Ectodermal cell (in vitro differentiated cells): Measurements from ENCODE around the gene WDR33.
"Not testable (repeated sequence)": the region's sequence is repeated elsewhere in the genome, so short reads cannot be mapped to it uniquely, and the experiment has no call there.

Experiments used
- H3K27ac ChIP-seq: 2 replicates; pipeline ENCODE4 v1.7.0; 2013; ENCODE audit warnings: mild to moderate bottlenecking, low read depth, low read length; ENCODE audit not compliant: insufficient read depth, poor library complexity, severe bottlenecking
- H3K27me3 ChIP-seq: 2 replicates; pipeline ENCODE4 v1.7.0; 2013; ENCODE audit warnings: mild to moderate bottlenecking, low read length; ENCODE audit not compliant: insufficient read depth, control insufficient read depth, poor library complexity, severe bottlenecking
- H3K36me3 ChIP-seq: one replicate; pipeline ENCODE4 v1.7.0; 2013; ENCODE audit warnings: low read length; ENCODE audit not compliant: control insufficient read depth, insufficient read depth
- H3K4me1 ChIP-seq: one replicate; pipeline ENCODE4 v1.7.0; 2013; ENCODE audit warnings: low read length; ENCODE audit not compliant: control insufficient read depth, insufficient read depth
- H3K4me3 ChIP-seq: 2 replicates; pipeline ENCODE4 v1.7.0; 2013; ENCODE audit warnings: low read depth, low read length, control low read depth; ENCODE audit not compliant: insufficient read depth
- H3K9me3 ChIP-seq: 2 replicates; pipeline ENCODE4 v1.7.0; 2013; ENCODE audit warnings: mild to moderate bottlenecking, low read length, moderate library complexity; ENCODE audit not compliant: control insufficient read depth
- WGBS, 2 experiments: methylation state at CpG; one replicate each; pipeline ENCODE4 v1.1.7; 2013; ENCODE audit warnings: missing lambda C conversion rate in 2 of 2; 5-methylcytosine and 5-hydroxymethylcytosine counted together

Gene WDR33

DNA sequence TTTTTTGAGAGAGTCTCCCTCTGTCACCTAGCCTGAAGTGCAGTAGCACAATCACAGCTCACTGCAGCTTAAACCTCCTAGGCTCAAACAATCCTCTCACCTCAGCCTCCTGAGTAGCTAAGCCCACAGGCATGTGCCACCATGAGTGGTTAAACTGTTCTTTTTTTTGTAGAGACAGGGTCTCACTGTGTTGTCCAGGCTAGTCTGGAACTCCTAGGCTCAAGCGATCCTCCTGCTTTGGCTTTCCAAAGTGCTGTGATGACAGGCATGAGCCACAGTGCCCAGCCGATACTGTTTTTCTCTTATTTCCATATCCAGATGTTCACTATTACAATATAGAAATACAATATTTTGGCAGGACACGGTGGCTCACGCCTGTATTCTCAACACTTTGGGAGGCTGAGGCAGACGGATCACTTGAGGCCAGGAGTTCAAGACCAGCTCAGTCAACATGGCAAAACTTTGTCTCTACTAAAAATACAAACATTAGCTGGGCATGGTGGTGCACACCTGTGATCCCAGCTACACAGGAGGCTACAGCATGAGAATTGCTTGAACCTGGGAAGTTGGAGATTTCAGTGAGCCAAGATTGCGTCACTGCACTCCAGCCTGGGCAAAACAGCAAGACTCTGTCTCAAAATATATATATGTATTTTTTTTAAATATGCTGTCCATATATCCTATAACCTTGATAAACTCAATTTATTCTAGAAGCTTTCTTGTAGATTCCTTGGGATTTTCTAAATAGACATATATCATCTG lies 24.7 kb downstream of the WDR33 start:
- no peaks in the 10 kb centered on the region for H3K36me3 ChIP-seq
- 92 to 95% methylated on average over 6 of the region's 6 CpGs for WGBS, 2 experiments
- H3K9me3 ChIP-seq = no peaks in the 10 kb centered on the region
- no peak overlapping the region for H3K27ac ChIP-seq
- no peaks in the 10 kb centered on the region for H3K4me1 ChIP-seq
- no peaks in the 10 kb centered on the region for H3K27me3 ChIP-seq
- no peak overlapping the region for H3K4me3 ChIP-seq

GRCh38 chr2:127784965-127785518 lies 25.9 kb downstream of the WDR33 start:
- Histone ChIP-seq H3K27me3 (no peaks in the 10 kb centered on the region), H3K27ac (no peak overlapping the region), H3K4me3 (no peak overlapping the region), H3K4me1 (no peaks in the 10 kb centered on the region), H3K9me3 (no peaks in the 10 kb centered on the region), H3K36me3 (no peaks in the 10 kb centered on the region)
- WGBS, 2 experiments = 92 to 98% methylated on average over 1 to 2 of the region's 2 CpGs

DNA sequence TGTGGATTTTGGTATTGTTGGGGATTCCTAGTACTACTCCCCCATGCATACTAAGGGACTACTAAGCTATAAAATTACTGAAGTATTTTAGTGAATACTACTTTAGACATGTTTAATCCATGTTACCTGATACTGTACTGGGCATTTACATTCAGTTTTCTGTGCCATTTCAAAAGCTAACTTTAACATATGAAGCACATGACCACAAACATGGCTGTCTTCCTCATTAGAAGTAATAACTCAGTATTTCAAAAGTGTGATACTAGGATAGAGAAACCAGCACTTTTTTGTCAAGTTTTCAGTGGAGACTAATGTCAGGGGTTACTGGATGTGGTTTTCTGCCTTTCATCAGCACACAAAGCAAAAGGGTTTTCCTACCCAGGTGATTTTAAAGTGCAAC lies 27.9 kb downstream of the WDR33 start:
- H3K36me3 ChIP-seq = no peaks in the 10 kb centered on the region
- no peak overlapping the region for H3K27ac ChIP-seq
- no peaks in the 10 kb centered on the region for H3K4me1 ChIP-seq
- no peaks in the 10 kb centered on the region for H3K27me3 ChIP-seq
- H3K9me3 ChIP-seq = no peaks in the 10 kb centered on the region
- no peak overlapping the region for H3K4me3 ChIP-seq

GRCh38 chr2:127778850-127779249 lies 32.1 kb downstream of the WDR33 start:
- 90 to 100% methylated on average over 2 of the region's 2 CpGs for WGBS, 2 experiments
- no peak overlapping the region for H3K27ac ChIP-seq
- H3K9me3 ChIP-seq = no peaks in the 10 kb centered on the region
- H3K4me1 ChIP-seq = peaks cover 7% of the 10 kb centered on the region
- no peaks in the 10 kb centered on the region for H3K36me3 ChIP-seq
- no peaks in the 10 kb centered on the region for H3K27me3 ChIP-seq
- no peak overlapping the region for H3K4me3 ChIP-seq

DNA sequence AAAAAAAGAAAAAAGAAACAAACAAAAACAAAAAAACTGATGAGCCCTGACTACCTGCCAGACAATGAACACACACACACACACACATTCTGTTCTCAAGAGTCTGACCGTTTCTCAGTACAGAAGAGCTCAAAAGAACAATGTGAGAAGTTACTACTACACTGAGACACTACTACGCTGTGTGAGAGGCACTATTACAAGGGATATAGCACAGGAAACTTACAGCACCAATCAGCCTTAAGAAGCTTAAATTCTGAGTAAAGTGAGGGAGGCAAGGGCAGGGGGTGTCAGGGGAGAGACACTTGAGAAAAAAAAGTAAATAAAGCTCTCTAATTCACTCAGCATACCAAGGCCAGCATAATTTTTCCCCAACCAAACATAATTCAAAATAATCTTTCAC lies 32.5 kb downstream of the WDR33 start:
- no peaks in the 10 kb centered on the region for H3K27me3 ChIP-seq
- 88 to 96% methylated on average over 2 of the region's 2 CpGs for WGBS, 2 experiments
- no peaks in the 10 kb centered on the region for H3K36me3 ChIP-seq
- no peaks in the 10 kb centered on the region for H3K9me3 ChIP-seq
- no peak overlapping the region for H3K4me3 ChIP-seq
- H3K4me1 ChIP-seq = peaks cover 7% of the 10 kb centered on the region
- no peak overlapping the region for H3K27ac ChIP-seq

DNA sequence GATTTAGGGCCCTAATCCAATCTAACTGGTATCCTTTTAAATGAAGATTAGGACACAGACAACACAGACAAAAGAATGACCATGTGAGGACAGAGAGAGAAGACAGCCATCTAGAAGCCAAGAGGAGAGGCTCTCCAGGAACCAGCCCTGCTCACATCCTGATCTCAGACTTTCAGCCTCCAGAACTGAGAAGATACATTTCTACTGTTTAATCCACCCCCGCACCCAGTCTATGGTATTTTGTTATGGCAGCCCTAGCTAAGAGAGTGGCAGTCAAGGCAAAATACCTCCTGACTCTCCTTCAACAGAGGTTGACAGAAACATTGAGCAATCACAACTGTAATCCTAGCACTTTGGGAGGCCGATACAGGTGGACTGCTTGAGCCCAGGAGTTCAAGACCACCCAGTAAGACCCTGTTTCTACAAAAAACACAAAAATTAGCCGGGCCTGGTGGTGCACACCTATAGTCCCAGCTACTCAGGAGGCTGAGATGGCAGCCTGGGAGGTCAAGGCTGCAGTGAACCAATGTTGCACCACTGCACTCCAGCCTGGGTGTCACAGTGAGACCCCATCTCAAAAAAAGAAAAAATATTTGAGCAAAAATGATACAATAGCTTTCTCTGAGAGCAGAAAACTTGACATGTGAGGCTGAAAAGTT lies 34.7 kb downstream of the WDR33 start:
- Histone ChIP-seq H3K27me3 (no peaks in the 10 kb centered on the region), H3K27ac (no peak overlapping the region), H3K36me3 (no peaks in the 10 kb centered on the region), H3K4me3 (no peak overlapping the region), H3K9me3 (no peaks in the 10 kb centered on the region), H3K4me1 (peaks cover 7% of the 10 kb centered on the region)
- WGBS, 2 experiments = 86 to 91% methylated on average over 3 of the region's 3 CpGs

GRCh38 chr2:127771756-127772155 lies 39.2 kb downstream of the WDR33 start:
- Histone ChIP-seq H3K4me1 (peaks cover 7% of the 10 kb centered on the region), H3K27me3 (no peaks in the 10 kb centered on the region), H3K4me3 (no peak overlapping the region), H3K36me3 (peaks cover 8% of the 10 kb centered on the region), H3K27ac (no peak overlapping the region), H3K9me3 (no peaks in the 10 kb centered on the region)
- 95 to 98% methylated on average over 2 of the region's 2 CpGs for WGBS, 2 experiments

DNA sequence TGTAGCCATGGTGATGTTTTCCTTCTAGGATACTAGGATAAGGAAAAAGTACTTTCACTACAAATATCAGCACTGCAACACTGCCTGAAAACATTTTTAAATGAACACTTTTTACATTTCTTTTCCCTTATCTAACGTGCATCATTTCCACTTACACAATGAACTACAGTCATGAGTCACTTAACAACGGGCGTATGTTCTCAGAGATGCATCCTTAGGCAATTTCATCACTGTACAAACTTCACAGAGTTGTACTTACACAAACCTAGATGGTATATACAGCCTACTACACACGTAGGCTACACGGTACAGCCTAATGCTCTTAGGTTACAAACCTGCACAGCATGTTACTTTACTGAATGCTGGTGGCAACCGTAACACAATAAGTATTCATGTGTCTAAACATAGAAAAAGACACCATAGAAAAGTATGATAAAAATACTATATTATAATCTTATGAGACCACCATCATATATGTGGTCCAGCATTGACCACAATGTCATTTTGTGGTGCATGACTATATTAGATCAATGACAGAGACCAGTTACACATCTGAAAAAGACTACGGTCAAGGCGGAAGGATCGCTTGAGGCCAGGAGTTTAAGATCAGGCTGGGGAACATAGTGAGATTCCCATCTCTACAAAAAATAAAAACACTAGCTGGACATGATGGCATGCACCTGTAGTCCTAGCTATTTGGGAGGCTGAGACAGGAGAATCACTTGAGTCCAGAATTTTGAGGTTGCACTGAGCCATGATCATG lies 39.8 kb downstream of the WDR33 start:
- Histone ChIP-seq H3K27me3 (no peaks in the 10 kb centered on the region), H3K9me3 (no peaks in the 10 kb centered on the region), H3K4me3 (no peak overlapping the region), H3K36me3 (peaks cover 10% of the 10 kb centered on the region), H3K4me1 (peaks cover 1% of the 10 kb centered on the region), H3K27ac (no peak overlapping the region)
- WGBS, 2 experiments = 92 to 97% methylated on average over 9 of the region's 9 CpGs

- not testable (repeated sequence) for H3K27me3 ChIP-seq, H3K4me3 ChIP-seq, H3K9me3 ChIP-seq, H3K4me1 ChIP-seq, H3K27ac ChIP-seq
- 97 to 98% methylated on average over 6 of the region's 6 CpGs for WGBS, 2 experiments
- peaks cover 11% of the 10 kb centered on the region for H3K36me3 ChIP-seq
Measured at GRCh38 chr2:127770534-127770933, 40.4 kb downstream of the WDR33 start.

DNA sequence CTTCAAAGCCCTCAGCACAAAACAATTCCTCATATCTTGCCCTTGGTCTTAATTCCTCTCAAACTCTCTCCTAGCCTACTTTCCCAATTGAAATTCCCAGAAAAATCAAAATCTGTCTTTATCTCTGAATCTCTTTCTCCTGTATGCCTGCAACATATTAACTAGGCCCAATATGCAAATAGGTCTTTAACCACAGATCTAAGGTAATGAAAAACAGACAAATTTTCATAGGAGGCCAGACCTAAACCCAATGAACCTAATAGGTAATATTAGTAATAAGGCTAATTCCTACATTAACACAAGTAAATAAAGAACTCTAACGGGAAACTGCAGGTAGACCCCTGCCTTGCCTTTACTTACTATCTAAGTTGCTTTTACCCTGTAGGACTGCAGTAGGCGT lies 41.4 kb downstream of the WDR33 start:
- H3K9me3 ChIP-seq = no peaks in the 10 kb centered on the region
- 96 to 97% methylated on average over 2 of the region's 2 CpGs for WGBS, 2 experiments
- H3K4me1 ChIP-seq = no peaks in the 10 kb centered on the region
- peaks cover 20% of the 10 kb centered on the region for H3K36me3 ChIP-seq
- H3K4me3 ChIP-seq = no peak overlapping the region
- H3K27ac ChIP-seq = no peak overlapping the region
- no peaks in the 10 kb centered on the region for H3K27me3 ChIP-seq
